Measurements from ENCODE around the gene RANBP17.

- no peak for TF ChIP-seq CTCF (IDR thresholded peaks at IDR 0.05; ENCODE audit: low read length)
- no peak for TF ChIP-seq EZH2phosphoT487 (IDR thresholded peaks at IDR 0.05; ENCODE audit: low read length)
- no peak for TF ChIP-seq EZH2 (optimal IDR thresholded peaks at IDR 0.05; ENCODE audit: low read depth, low read length)
Observed at GRCh38 chr5:171242521-171242920, 380.7 kb downstream of the RANBP17 start.

All from MM.1S (cell line).